NT2/D1 (cell line): ENCODE data around the gene SPRR3.

Source experiments
- YY1 ChIP-seq: IDR thresholded peaks from 2 replicates; pipeline ENCODE4 v1.6.1; 2011; ENCODE audit not compliant: insufficient read length, insufficient read depth
- ZNF274 ChIP-seq: IDR thresholded peaks from 2 replicates; pipeline ENCODE4 v1.6.1; 2011; ENCODE audit warnings: mild to moderate bottlenecking, low read depth, low read length

DNA sequence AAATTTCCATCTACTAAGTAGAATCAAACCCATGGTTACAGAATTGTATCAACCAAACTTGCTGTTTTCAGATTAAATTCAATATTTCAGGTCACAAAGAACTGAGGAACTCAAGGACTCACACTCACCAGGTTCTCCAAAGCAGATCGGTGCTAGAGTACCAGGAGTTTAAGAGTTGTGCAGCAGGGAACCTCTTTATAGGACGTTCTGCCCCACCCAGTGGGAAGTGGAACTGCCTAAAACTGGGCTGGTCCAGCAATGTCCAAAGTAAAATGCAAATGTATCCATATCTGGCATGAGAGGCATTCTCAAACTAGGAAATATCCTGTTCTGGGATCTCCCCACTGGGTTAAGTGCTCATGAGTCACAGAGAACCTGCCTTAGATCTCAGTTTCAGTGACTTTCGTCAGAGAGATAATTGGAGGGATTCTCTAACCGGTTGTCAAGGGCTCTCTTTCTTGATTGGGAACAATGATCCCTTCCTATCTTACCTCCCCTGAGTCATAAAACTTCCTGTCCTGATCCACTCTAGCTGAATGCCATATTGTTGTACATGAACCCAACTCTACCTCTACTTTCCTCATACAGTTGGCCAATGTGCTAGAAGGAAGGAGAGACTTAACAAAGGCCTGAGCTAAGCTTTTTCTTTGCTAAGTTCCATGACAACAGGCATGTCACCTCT lies 39.5 kb downstream of the SPRR3 start, which contains the start of gene SPRR2D:
- TF ChIP-seq ZNF274 (no peak), YY1 (no peak)
